GM15510 (cell line): ENCODE measurements around the gene PTPRJ.

Experiments
- POLR2A ChIP-seq: IDR thresholded peaks from 3 replicates; pipeline ENCODE4 v1.6.1; 2011; ENCODE audit warnings: borderline replicate concordance; ENCODE audit not compliant: insufficient read length; ENCODE audit errors: extremely low read depth

The PTPRJ gene

GRCh38 chr11:48148749-48149148 lies 168.4 kb downstream of the PTPRJ start:
- TF ChIP-seq POLR2A: no peak

GRCh38 chr11:48150213-48150612 lies 169.9 kb downstream of the PTPRJ start:
- no peak for TF ChIP-seq POLR2A

GRCh38 chr11:48154151-48154550 lies 173.8 kb downstream of the PTPRJ start:
- TF ChIP-seq POLR2A: no peak

GRCh38 chr11:48161951-48162884 lies 181.9 kb downstream of the PTPRJ start:
- TF ChIP-seq POLR2A: no peak

GRCh38 chr11:48162885-48163268 lies 182.5 kb downstream of the PTPRJ start:
- no peak for TF ChIP-seq POLR2A

- TF ChIP-seq POLR2A: no peak
Observed at GRCh38 chr11:48163360-48164100, 183.2 kb downstream of the PTPRJ start.

- TF ChIP-seq POLR2A: no peak
Observed at GRCh38 chr11:48164836-48165235, 184.5 kb downstream of the PTPRJ start.

GRCh38 chr11:48165426-48165825 lies 185.1 kb downstream of the PTPRJ start:
- no peak for TF ChIP-seq POLR2A

GRCh38 chr11:48167380-48167779 lies 187.0 kb downstream of the PTPRJ start:
- no peak for TF ChIP-seq POLR2A

GRCh38 chr11:48168815-48169214 lies 188.5 kb downstream of the PTPRJ start:
- TF ChIP-seq POLR2A: no peak

- TF ChIP-seq POLR2A: no peak
Observed at GRCh38 chr11:48169259-48169658, 188.9 kb downstream of the PTPRJ start.

GRCh38 chr11:48169717-48170116 lies 189.4 kb downstream of the PTPRJ start:
- no peak for TF ChIP-seq POLR2A

- TF ChIP-seq POLR2A: no peak
Observed at GRCh38 chr11:48170241-48171233, 190.2 kb downstream of the PTPRJ start.

- TF ChIP-seq POLR2A: no peak
Observed at GRCh38 chr11:48172818-48173609, 192.7 kb downstream of the PTPRJ start.
